IMR-90 (cell line): ENCODE results near the gene KHK. TPM values are rescaled to one million over a fixed set of nuclear protein-coding genes. Genes with fewer than 3 reads are reported as not detected.
A peak's percentile ranks its signal among the peaks of the same experiment; 100 is the strongest.

ENCODE experiments used
- ATAC-seq: fragments of 200-7000 bp; cut with Tn5 transposase; 2 replicates; pipeline ENCODE4 v1.9.1; 2020; ENCODE audit warnings: low read depth, mild to moderate bottlenecking, moderate library complexity
- BruUV-seq: library from RNA; stranded (reverse); fragments of 400-500 nt; replicated peaks from 2 replicates; lab custom pipeline; 2021; lab: Mats Ljungman, UMichigan
- CTCF ChIA-PET: fragments of 300-600 bp; formaldehyde crosslinking; extraction: SDS; loops from one replicate; lab custom pipeline; 2021; ENCODE audit warnings: antibody characterized with exemption; lab: Yijun Ruan, JAX
- POLR2A ChIA-PET: fragments of 300-600 bp; sonication (Branson Sonifier 250); formaldehyde crosslinking; loops from one replicate; lab custom pipeline; 2022; ENCODE audit warnings: antibody characterized with exemption; ENCODE audit not compliant: unreplicated experiment; lab: Charles Lee
- DNase-seq: peaks from one replicate; pipeline ENCODE4 v3.0.0; 2013
- H2AFZ ChIP-seq: replicated peaks from 2 replicates; pipeline ENCODE3; 2013; ENCODE audit warnings: low read length, mild to moderate bottlenecking; ENCODE audit not compliant: poor library complexity
- H2AK5ac ChIP-seq: 2 replicates; pipeline ENCODE4 v1.6.1; 2013; ENCODE audit warnings: low read depth, low read length, inconsistent platforms
- H2AK9ac ChIP-seq: replicated peaks from 2 replicates; pipeline ENCODE3; 2013; ENCODE audit warnings: mild to moderate bottlenecking, low read depth, low read length, moderate library complexity; ENCODE audit not compliant: poor library complexity
- H2BK120ac ChIP-seq: 2 replicates; pipeline ENCODE4 v1.6.1; 2013; ENCODE audit warnings: low read depth, low read length, inconsistent platforms
- H2BK15ac ChIP-seq: 3 replicates; pipeline ENCODE4 v1.6.1; 2013; ENCODE audit warnings: low read depth, low read length, inconsistent platforms
- H2BK20ac ChIP-seq: 2 replicates; pipeline ENCODE4 v1.6.1; 2013; ENCODE audit warnings: low read depth, mild to moderate bottlenecking, inconsistent platforms, low read length, moderate library complexity
- H2BK5ac ChIP-seq: 2 replicates; pipeline ENCODE4 v1.6.1; 2013; ENCODE audit warnings: mild to moderate bottlenecking, low read depth, low read length, inconsistent platforms; ENCODE audit not compliant: poor library complexity, severe bottlenecking
- H3K14ac ChIP-seq: replicated peaks from 2 replicates; pipeline ENCODE4 v1.6.1; 2013; ENCODE audit warnings: low read depth, low read length, inconsistent platforms
- H3K18ac ChIP-seq: 2 replicates; pipeline ENCODE4 v1.6.1; 2013; ENCODE audit warnings: low read depth, low read length, control low read depth
- H3K23ac ChIP-seq: 2 replicates; pipeline ENCODE4 v1.6.1; 2013; ENCODE audit warnings: low read depth, low read length, inconsistent platforms
- H3K27ac ChIP-seq: 2 replicates; pipeline ENCODE4 v1.5.1; 2013; ENCODE audit warnings: mild to moderate bottlenecking, control low read depth, low read length; ENCODE audit not compliant: insufficient read depth
- H3K27me3 ChIP-seq: 2 replicates; pipeline ENCODE4 v1.6.1; 2013; ENCODE audit warnings: low read length; ENCODE audit not compliant: control insufficient read depth, insufficient read depth
- H3K36me3 ChIP-seq: 2 replicates; pipeline ENCODE4 v1.6.1; 2013; ENCODE audit warnings: low read length, mixed read lengths; ENCODE audit not compliant: control insufficient read depth, insufficient read depth
- H3K4ac ChIP-seq: 2 replicates; pipeline ENCODE4 v1.6.1; 2013; ENCODE audit warnings: low read depth, low read length, inconsistent platforms
- H3K4me1 ChIP-seq: 2 replicates; pipeline ENCODE4 v1.6.1; 2013; ENCODE audit warnings: low read length, mixed read lengths; ENCODE audit not compliant: control insufficient read depth, insufficient read depth
- H3K4me2 ChIP-seq: 2 replicates; pipeline ENCODE4 v1.6.1; 2013; ENCODE audit warnings: low read depth, mild to moderate bottlenecking, control low read depth, low read length, moderate library complexity
- H3K4me3 ChIP-seq: 2 replicates; pipeline ENCODE4 v1.5.1; 2013; ENCODE audit warnings: low read depth, mild to moderate bottlenecking, control low read depth, low read length, moderate library complexity; ENCODE audit not compliant: insufficient read depth
- H3K56ac ChIP-seq: 2 replicates; pipeline ENCODE4 v1.6.1; 2013; ENCODE audit warnings: low read length, inconsistent platforms; ENCODE audit not compliant: insufficient read depth; ENCODE audit errors: extremely low read depth
- H3K79me1 ChIP-seq, 2 experiments: 2 replicates each; pipeline ENCODE4 v1.6.1; 2013; ENCODE audit warnings: low read length in 2 of 2, inconsistent platforms in 1 of 2, low read depth in 1 of 2
- H3K9ac ChIP-seq: 2 replicates; pipeline ENCODE4 v1.6.1; 2013; ENCODE audit warnings: low read depth, low read length, control low read depth
- H3K9me1 ChIP-seq: 2 replicates; pipeline ENCODE4 v1.6.1; 2013; ENCODE audit warnings: low read length, inconsistent platforms; ENCODE audit not compliant: insufficient read depth
- H3K9me3 ChIP-seq: 2 replicates; pipeline ENCODE4 v1.6.1; 2013; ENCODE audit warnings: low read length; ENCODE audit not compliant: control insufficient read depth, insufficient read depth
- H4K20me1 ChIP-seq: 2 replicates; pipeline ENCODE4 v1.6.1; 2013; ENCODE audit warnings: low read length, inconsistent platforms; ENCODE audit not compliant: insufficient read depth
- H4K5ac ChIP-seq: 2 replicates; pipeline ENCODE4 v1.6.1; 2013; ENCODE audit warnings: mild to moderate bottlenecking, low read depth, low read length, control low read depth
- H4K8ac ChIP-seq, 2 experiments: 2 replicates each; pipeline ENCODE4 v1.6.1; 2013; ENCODE audit warnings: low read depth in 2 of 2, low read length in 2 of 2, control low read depth in 1 of 2, inconsistent platforms in 1 of 2
- H4K91ac ChIP-seq: 2 replicates; pipeline ENCODE4 v1.6.1; 2013; ENCODE audit warnings: low read depth, low read length, inconsistent platforms; ENCODE audit not compliant: insufficient read depth
- BHLHE40 ChIP-seq: fragments of 150-350 bp; IDR thresholded peaks from 2 replicates; pipeline ENCODE4 v1.6.1; 2016; ENCODE audit warnings: mild to moderate bottlenecking, low read depth, low read length
- CEBPB ChIP-seq: IDR thresholded peaks from 2 replicates; pipeline ENCODE4 v1.6.1; 2012; ENCODE audit warnings: low read depth, low read length, improper control_type of control experiment
- CTCF ChIP-seq: conservative IDR thresholded peaks from 2 replicates; pipeline ENCODE4 v1.5.1; 2012; ENCODE audit warnings: mild to moderate bottlenecking, low read depth, low read length, improper control_type of control experiment
- FOS ChIP-seq: fragments of 150-350 bp; IDR thresholded peaks from 2 replicates; pipeline ENCODE4 v1.6.1; 2016; ENCODE audit warnings: low read depth, low read length
- MAFK ChIP-seq: IDR thresholded peaks from 2 replicates; pipeline ENCODE4 v1.6.1; 2012; ENCODE audit warnings: low read depth, low read length, improper control_type of control experiment
- MAZ ChIP-seq: IDR thresholded peaks from 2 replicates; pipeline ENCODE4 v1.6.1; 2012; ENCODE audit warnings: low read depth, mild to moderate bottlenecking, low read length, improper control_type of control experiment, moderate library complexity, borderline replicate concordance
- MXI1 ChIP-seq: IDR thresholded peaks from 2 replicates; pipeline ENCODE4 v1.6.1; 2012; ENCODE audit warnings: low read depth, mild to moderate bottlenecking, low read length, moderate library complexity, borderline replicate concordance
- NFE2L2 ChIP-seq: fragments of 150-350 bp; IDR thresholded peaks from 2 replicates; pipeline ENCODE4 v1.6.1; 2016; ENCODE audit warnings: low read depth, mild to moderate bottlenecking, low read length
- POLR2A ChIP-seq: IDR thresholded peaks from 2 replicates; pipeline ENCODE4 v1.6.1; 2012; ENCODE audit warnings: mild to moderate bottlenecking, low read depth, low read length
- RAD21 ChIP-seq: IDR thresholded peaks from 2 replicates; pipeline ENCODE4 v1.6.1; 2012; ENCODE audit warnings: low read length, improper control_type of control experiment
- RCOR1 ChIP-seq: IDR thresholded peaks from 2 replicates; pipeline ENCODE4 v1.6.1; 2012; ENCODE audit warnings: mild to moderate bottlenecking, low read length, improper control_type of control experiment; ENCODE audit not compliant: insufficient replicate concordance
- RFX5 ChIP-seq: IDR thresholded peaks from 2 replicates; pipeline ENCODE4 v1.8.0; 2012; ENCODE audit warnings: low read depth, mild to moderate bottlenecking, low read length, moderate library complexity
- SMC3 ChIP-seq: fragments of 150-350 bp; IDR thresholded peaks from 2 replicates; pipeline ENCODE4 v1.6.1; 2016; ENCODE audit warnings: low read depth, mild to moderate bottlenecking, antibody characterized with exemption, low read length, moderate library complexity
- USF2 ChIP-seq: fragments of 150-350 bp; IDR thresholded peaks from 2 replicates; pipeline ENCODE4 v1.6.1; 2017; ENCODE audit warnings: mild to moderate bottlenecking, antibody characterized with exemption, low read length, low read depth
- WGBS, 2 experiments: methylation state at CpG; one replicate each; pipeline versions ENCODE4 v1.1.5 to v1.1.7; 2013; ENCODE audit warnings: missing lambda C conversion rate in 2 of 2; ENCODE audit not compliant: insufficient read length in 1 of 2; ENCODE audit errors: extremely low coverage in 2 of 2; 5-methylcytosine and 5-hydroxymethylcytosine counted together
- dilution Hi-C: fragments of 300-500 bp; cut with HindIII; formaldehyde crosslinking; loops from one replicate; pipeline ENCODE4 v1.14.3; 2018; ENCODE audit warnings: low sequenced_read_pairs; ENCODE audit not compliant: unreplicated experiment
- in situ Hi-C: fragments of 300-500 bp; cut with MboI; formaldehyde crosslinking; loops from 3 replicates; pipeline ENCODE4 v1.14.3; 2019; ENCODE audit warnings: low sequenced_read_pairs, inconsistent platforms, mixed read lengths
- intact Hi-C: fragments of 100-400 bp; cut with micrococcal nuclease; formaldehyde crosslinking; loops from 2 replicates; pipeline ENCODE4 v1.10.0; 2022
- polyA plus RNA-seq, 3 experiments: library from polyadenylated mRNA; depleted of rRNA; stranded (reverse); fragments of >200 nt; gene quantifications; 2 replicates each; pipeline ENCODE4 v1.2.3, GENCODE V29; 2012; ENCODE audit warnings: low replicate concordance in 1 of 3
- total RNA-seq: library from RNA; depleted of rRNA; stranded (reverse); fragments of >200 nt; gene quantifications from 2 replicates; pipeline ENCODE4 v1.2.3, GENCODE V29; 2012

KHK gene
- total and polyA plus RNA-seq, 2 of the 4 experiments (the other 2 are of a cell fraction), result 0.72 to 0.82 TPM

- H3K27ac ChIP-seq, result peak overlapping the region; percentile 78
- H4K8ac ChIP-seq, result peak overlapping the region; percentile 22 to 85; a peak in 2 of 4 replicates
- H3K18ac ChIP-seq, result no peak overlapping the region; the same call in 1 of the 2 replicates
- peaks cover 9% of the 10 kb centered on the region for H3K9me1 ChIP-seq
- POLR2A ChIA-PET, result no interaction called here
- H3K14ac ChIP-seq, result peak overlapping the region; percentile 77
- 8% methylated on average over 5 of the region's 24 CpGs; no CpG with 5 or more reads in 1 of the 2 experiments for WGBS, 2 experiments
- H3K36me3 ChIP-seq, result peaks cover 22% of the 10 kb centered on the region
- CTCF ChIA-PET, result interaction anchor here (0.7 kb wide), 1 partner anchor 127 kb away, joined by 3 read pairs; no protein-coding TSS in a partner anchor
- 0 out of 2 replicates have a peak overlapping the region, but pooled peaks have one; percentile 52 for H3K56ac ChIP-seq
- peaks cover 5% of the 10 kb centered on the region for H3K4me1 ChIP-seq
- no peak for DNase-seq
- ATAC-seq, result peak; percentile 0; the same call in 1 of the 2 replicates
- H4K20me1 ChIP-seq, result peaks cover 13% of the 10 kb centered on the region
- intact Hi-C loops, result loop anchor here (2.0 kb wide), 1 partner anchor 19 kb away; the partner anchor contains the start of gene OST4
- H2AK9ac ChIP-seq, result peak overlapping the region; percentile 75
- in situ Hi-C loops, result no loop called here
- H3K9ac ChIP-seq, result peak overlapping the region; percentile 83
- no peaks in the 10 kb centered on the region for H3K9me3 ChIP-seq
- no peak overlapping the region for H2BK20ac ChIP-seq
- H3K27me3 ChIP-seq, result no peaks in the 10 kb centered on the region
- H3K4me2 ChIP-seq, result peak overlapping the region; percentile 96
- dilution Hi-C loops, result no loop called here
- H4K5ac ChIP-seq, result peak overlapping the region; percentile 52
- peaks cover 0 to 24% of the 10 kb centered on the region in 2 experiments; a peak in 2 of 4 replicates for H3K79me1 ChIP-seq
- H2BK5ac ChIP-seq, result peak overlapping the region; percentile 8
- peak overlapping the region; percentile 72; the same call in 1 of the 2 replicates for H3K23ac ChIP-seq
- H2AK5ac ChIP-seq, result peak overlapping the region; percentile 47
- peak overlapping the region; percentile 53 for H3K4me3 ChIP-seq
- no peak overlapping the region for H2BK15ac ChIP-seq
- H4K91ac ChIP-seq, result peak overlapping the region; percentile 30
- H3K4ac ChIP-seq, result peak overlapping the region; percentile 58
- 0 out of 2 replicates have a peak overlapping the region, but pooled peaks have one; percentile 12 for H2BK120ac ChIP-seq
- BruUV-seq, result no TSS peak
- peak overlapping the region; percentile 87 for H2AFZ ChIP-seq
- TF ChIP-seq SMC3 (no peak), RFX5 (no peak), USF2 (no peak), CTCF (no peak), MAZ (no peak), MXI1 (no peak), CEBPB (no peak), POLR2A (no peak), RAD21 (no peak), RCOR1 (no peak), FOS (no peak), BHLHE40 (no peak), NFE2L2 (no peak), MAFK (no peak)
These were observed 34.5 kb upstream of the KHK start for GRCh38 chr2:27051902-27052645.
